ENCODE measurements around the gene LRRC14B. TPM values are rescaled to one million over a fixed set of nuclear protein-coding genes. Genes with fewer than 3 reads are reported as not detected.

Gene LRRC14B
- total and polyA plus RNA-seq, 7 experiments from 2014 or later = 0.51 TPM; not detected in 6

DNA sequence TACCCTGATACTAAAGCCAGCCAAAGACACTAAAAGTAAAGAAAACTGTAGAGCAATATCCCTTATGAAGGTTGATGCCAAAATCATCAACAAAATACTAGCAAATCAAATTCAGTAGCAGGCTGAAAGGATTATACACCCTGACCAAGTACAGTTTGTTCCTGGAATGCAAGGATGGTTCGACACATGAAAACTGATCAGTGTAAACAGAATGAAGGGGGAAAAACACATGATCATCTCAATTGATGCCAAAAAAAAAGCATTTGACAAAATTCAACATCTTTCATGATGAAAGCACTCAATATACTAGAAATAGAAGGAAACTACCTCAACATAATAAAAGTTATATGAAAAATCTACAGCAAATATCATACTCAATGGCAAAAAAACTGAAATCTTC, 43.5 kb upstream of the LRRC14B start:
- H3K27ac Mint-ChIP-seq = no peak overlapping the region
- no peak overlapping the region for H3K4me3 Mint-ChIP-seq
- Histone ChIP-seq H3K27ac (ENCODE audit: low read depth, low read length) (no peak overlapping the region), H3K27me3 (ENCODE audit: control insufficient read depth in 2 of 2, insufficient read depth in 2 of 2, low read length in 2 of 2) (no peaks in the 10 kb centered on the region), H3K4me3 (ENCODE audit: low read length) (no peak overlapping the region), H3K4me1 (ENCODE audit: control insufficient read depth in 2 of 2, insufficient read depth in 2 of 2, low read length in 2 of 2) (no peaks in the 10 kb centered on the region), H3K9me3 (ENCODE audit: control insufficient read depth in 2 of 3, low read length in 3 of 3) (peaks cover 0 to 24% (median 6%) of the 10 kb centered on the region in 3 experiments), H3K36me3 (ENCODE audit: control insufficient read depth in 2 of 3, insufficient read depth in 3 of 3, low read length in 3 of 3) (no peaks in the 10 kb centered on the region)
- peaks cover 8 to 26% (median 16%) of the 10 kb centered on the region in 5 donors for H3K27me3 Mint-ChIP-seq
- POLR2A ChIA-PET = no interaction called here
- H3K9me3 Mint-ChIP-seq = peaks cover 9 to 33% (median 18%) of the 10 kb centered on the region in 11 donors
- ATAC-seq = no peak
- no peaks in the 10 kb centered on the region for H3K4me1 Mint-ChIP-seq
- H3K36me3 Mint-ChIP-seq = peaks cover 0 to 13% (median 3%) of the 10 kb centered on the region in 5 donors
- CTCF ChIA-PET = no interaction called here
- intact Hi-C loops (cut with micrococcal nuclease) = no loop called here
- no peak for DNase-seq

DNA sequence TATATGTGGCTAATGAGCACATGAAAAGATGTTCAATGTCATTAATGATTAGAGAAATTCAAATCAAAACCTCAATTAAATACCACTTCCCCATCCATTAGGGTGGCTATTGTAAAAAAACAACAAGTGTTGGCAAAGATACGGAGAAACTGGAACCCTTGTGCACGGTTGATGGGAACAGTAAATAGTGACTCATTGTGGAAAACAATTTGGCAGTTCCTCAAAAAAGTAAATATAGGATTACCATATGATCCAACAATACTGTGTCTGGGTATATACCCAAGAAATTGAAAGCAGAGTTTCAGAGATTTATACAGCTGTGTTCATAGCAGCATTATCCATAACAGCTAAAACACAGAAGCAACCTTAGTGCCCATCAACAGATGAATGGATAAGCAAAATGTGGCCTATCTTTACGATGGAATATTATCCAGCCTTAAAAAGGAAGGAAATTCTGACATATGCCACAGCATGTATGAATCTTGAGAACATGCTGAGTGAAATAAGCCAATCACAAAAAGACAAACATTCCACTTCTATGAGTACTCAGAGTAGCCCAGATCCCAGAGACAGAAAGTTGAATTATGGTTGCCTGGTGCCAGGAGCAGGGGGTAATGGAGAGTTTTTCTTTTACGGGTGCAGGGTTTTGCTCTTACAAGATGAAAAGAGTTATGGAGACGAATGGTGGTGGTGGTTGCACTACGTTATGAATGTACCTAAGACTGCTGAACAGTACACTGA, 41.4 kb upstream of the LRRC14B start:
- no peaks in the 10 kb centered on the region for H3K36me3 ChIP-seq (ENCODE audit: control insufficient read depth in 2 of 3, insufficient read depth in 3 of 3, low read length in 3 of 3)
- H3K4me3 ChIP-seq (ENCODE audit: low read length) = no peak overlapping the region
- H3K36me3 Mint-ChIP-seq = peaks cover 0 to 13% (median 0%) of the 10 kb centered on the region in 5 donors
- H3K27ac ChIP-seq (ENCODE audit: low read depth, low read length) = no peak overlapping the region
- CTCF ChIA-PET = no interaction called here
- H3K9me3 Mint-ChIP-seq = peaks cover 9 to 33% (median 18%) of the 10 kb centered on the region in 11 donors
- no peak for ATAC-seq
- intact Hi-C loops (cut with micrococcal nuclease) = no loop called here
- no peaks in the 10 kb centered on the region for H3K4me1 ChIP-seq (ENCODE audit: control insufficient read depth in 2 of 2, insufficient read depth in 2 of 2, low read length in 2 of 2)
- H3K27ac Mint-ChIP-seq = no peak overlapping the region
- no peaks in the 10 kb centered on the region for H3K4me1 Mint-ChIP-seq
- H3K4me3 Mint-ChIP-seq = no peak overlapping the region
- peaks cover 0 to 24% (median 6%) of the 10 kb centered on the region in 3 experiments for H3K9me3 ChIP-seq (ENCODE audit: control insufficient read depth in 2 of 3, low read length in 3 of 3)
- H3K27me3 ChIP-seq (ENCODE audit: control insufficient read depth in 2 of 2, insufficient read depth in 2 of 2, low read length in 2 of 2) = no peaks in the 10 kb centered on the region
- peaks cover 8 to 22% (median 11%) of the 10 kb centered on the region in 5 donors for H3K27me3 Mint-ChIP-seq
- DNase-seq = no peak
- POLR2A ChIA-PET = no interaction called here

DNA sequence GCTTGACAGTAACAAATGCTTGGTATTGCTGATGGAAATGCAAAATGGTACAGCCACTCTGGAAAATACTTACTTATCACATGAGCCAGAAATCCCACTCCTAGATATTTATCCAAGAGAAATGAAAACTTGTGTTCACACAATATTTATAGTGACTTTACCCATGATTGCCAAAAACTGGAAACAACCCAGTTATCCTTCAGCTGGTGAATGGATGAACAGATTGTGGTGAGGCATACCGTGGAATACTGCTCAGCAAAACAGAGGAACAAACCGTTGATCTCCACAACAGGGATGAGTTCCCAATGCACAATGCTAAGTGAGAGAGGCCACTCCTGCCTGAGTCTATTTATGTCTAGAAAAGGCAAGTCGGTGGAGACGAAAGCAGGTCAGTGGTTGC, 40.5 kb upstream of the LRRC14B start:
- no peak for DNase-seq
- Histone ChIP-seq H3K27me3 (ENCODE audit: control insufficient read depth in 2 of 2, insufficient read depth in 2 of 2, low read length in 2 of 2) (no peaks in the 10 kb centered on the region), H3K27ac (ENCODE audit: low read depth, low read length) (no peak overlapping the region), H3K36me3 (ENCODE audit: control insufficient read depth in 2 of 3, insufficient read depth in 3 of 3, low read length in 3 of 3) (no peaks in the 10 kb centered on the region), H3K9me3 (ENCODE audit: control insufficient read depth in 2 of 3, low read length in 3 of 3) (peaks cover 0 to 24% (median 6%) of the 10 kb centered on the region in 3 experiments), H3K4me3 (ENCODE audit: low read length) (no peak overlapping the region), H3K4me1 (ENCODE audit: control insufficient read depth in 2 of 2, insufficient read depth in 2 of 2, low read length in 2 of 2) (no peaks in the 10 kb centered on the region)
- ChIA-PET CTCF (no interaction called here), POLR2A (no interaction called here)
- ATAC-seq = no peak
- Mint-ChIP-seq H3K27me3 (peaks cover 8 to 22% (median 11%) of the 10 kb centered on the region in 5 donors), H3K4me3 (no peak overlapping the region), H3K9me3 (peaks cover 9 to 33% (median 18%) of the 10 kb centered on the region in 11 donors), H3K4me1 (no peaks in the 10 kb centered on the region), H3K27ac (no peak overlapping the region), H3K36me3 (peaks cover 0 to 13% (median 0%) of the 10 kb centered on the region in 5 donors)
- intact Hi-C loops (cut with micrococcal nuclease) = no loop called here

DNA sequence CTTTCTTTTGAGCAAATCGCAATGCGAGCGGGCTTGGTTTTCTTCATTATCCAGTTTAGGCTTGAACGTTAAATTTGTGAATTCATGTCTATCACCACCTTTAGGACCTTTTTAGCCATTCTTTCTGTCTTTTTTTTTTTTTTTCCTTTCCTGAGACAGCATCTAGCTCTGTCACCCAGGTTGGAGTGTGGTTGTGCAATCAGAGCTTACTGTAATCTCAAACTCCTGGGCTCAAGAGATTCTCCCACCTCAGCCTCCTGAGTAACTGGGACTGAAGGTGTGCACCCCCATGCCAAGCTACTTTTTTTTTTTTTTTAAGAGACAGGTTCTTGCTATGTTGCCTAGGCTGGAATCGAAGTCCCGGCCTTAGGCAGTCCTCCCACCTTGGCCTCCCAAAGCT, 39.2 kb upstream of the LRRC14B start:
- ChIA-PET CTCF (no interaction called here), POLR2A (no interaction called here)
- Histone ChIP-seq H3K27me3 (ENCODE audit: control insufficient read depth in 2 of 2, insufficient read depth in 2 of 2, low read length in 2 of 2) (no peaks in the 10 kb centered on the region), H3K9me3 (ENCODE audit: control insufficient read depth in 2 of 3, low read length in 3 of 3) (peaks cover 0 to 14% (median 4%) of the 10 kb centered on the region in 3 experiments), H3K36me3 (ENCODE audit: control insufficient read depth in 2 of 3, insufficient read depth in 3 of 3, low read length in 3 of 3) (no peaks in the 10 kb centered on the region), H3K4me1 (ENCODE audit: control insufficient read depth in 2 of 2, insufficient read depth in 2 of 2, low read length in 2 of 2) (no peaks in the 10 kb centered on the region), H3K27ac (ENCODE audit: low read depth, low read length) (no peak overlapping the region), H3K4me3 (ENCODE audit: low read length) (no peak overlapping the region)
- DNase-seq (no peak), ATAC-seq (no peak)
- Mint-ChIP-seq H3K27me3 (peaks cover 6 to 18% (median 10%) of the 10 kb centered on the region in 5 donors), H3K27ac (no peak overlapping the region), H3K9me3 (peaks cover 8 to 24% (median 14%) of the 10 kb centered on the region in 11 donors), H3K4me3 (no peak overlapping the region), H3K36me3 (peaks cover 0 to 9% (median 0%) of the 10 kb centered on the region in 5 donors), H3K4me1 (no peaks in the 10 kb centered on the region)
- intact Hi-C loops (cut with micrococcal nuclease) = no loop called here

DNA sequence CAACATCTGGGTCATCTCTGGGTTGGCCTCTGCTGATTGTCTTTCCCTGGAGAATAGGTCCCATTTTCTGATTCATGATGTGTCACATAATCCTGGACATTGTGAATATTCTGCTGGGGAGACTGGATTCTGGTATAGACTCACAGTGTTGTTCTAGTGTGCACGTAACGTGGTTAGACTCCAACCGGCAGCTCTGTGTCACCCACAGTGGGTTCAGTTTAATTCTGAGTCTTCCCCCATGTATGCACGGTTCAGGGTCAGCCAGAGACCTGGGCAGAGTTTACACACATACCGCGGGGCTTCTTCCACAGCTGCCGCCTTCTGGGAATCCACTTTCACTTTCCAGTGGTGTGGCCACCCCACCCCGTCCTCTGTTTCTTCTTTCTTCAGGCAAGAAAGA, 38.0 kb upstream of the LRRC14B start:
- Histone ChIP-seq H3K4me3 (ENCODE audit: low read length) (no peak overlapping the region), H3K4me1 (ENCODE audit: control insufficient read depth in 2 of 2, insufficient read depth in 2 of 2, low read length in 2 of 2) (no peaks in the 10 kb centered on the region), H3K36me3 (ENCODE audit: control insufficient read depth in 2 of 3, insufficient read depth in 3 of 3, low read length in 3 of 3) (no peaks in the 10 kb centered on the region), H3K27me3 (ENCODE audit: control insufficient read depth in 2 of 2, insufficient read depth in 2 of 2, low read length in 2 of 2) (no peaks in the 10 kb centered on the region), H3K9me3 (ENCODE audit: control insufficient read depth in 2 of 3, low read length in 3 of 3) (peaks cover 0 to 4% (median 0%) of the 10 kb centered on the region in 3 experiments), H3K27ac (ENCODE audit: low read depth, low read length) (no peak overlapping the region)
- Mint-ChIP-seq H3K36me3 (no peaks in the 10 kb centered on the region), H3K27ac (no peak overlapping the region), H3K4me3 (no peak overlapping the region), H3K4me1 (no peaks in the 10 kb centered on the region), H3K9me3 (peaks cover 0 to 12% (median 5%) of the 10 kb centered on the region in 11 donors), H3K27me3 (peaks cover 0 to 8% (median 6%) of the 10 kb centered on the region in 5 donors)
- POLR2A ChIA-PET = no interaction called here
- DNase-seq = no peak
- ATAC-seq = no peak
- CTCF ChIA-PET = no interaction called here
- intact Hi-C loops (cut with micrococcal nuclease) = no loop called here

DNA sequence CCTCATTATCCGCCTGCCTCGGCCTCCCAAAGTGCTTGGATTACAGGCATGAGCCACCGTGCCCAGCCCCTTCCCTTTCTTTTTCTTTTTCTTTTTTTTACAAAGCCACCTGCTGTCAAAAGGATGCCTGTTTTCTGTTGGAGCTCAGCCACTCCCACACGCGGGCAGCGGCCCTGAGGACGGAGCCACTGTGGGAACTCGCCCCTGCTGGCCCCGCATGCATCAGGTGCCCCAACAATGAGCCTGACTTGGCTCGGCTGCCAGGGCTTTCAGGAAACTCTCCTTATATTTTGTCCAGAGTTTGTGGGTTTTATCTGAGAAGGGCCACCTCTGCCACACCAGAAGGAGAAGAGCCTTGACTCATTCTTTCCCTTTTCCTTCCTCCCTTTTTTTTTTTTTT, 37.1 kb upstream of the LRRC14B start:
- H3K9me3 ChIP-seq (ENCODE audit: control insufficient read depth in 2 of 3, low read length in 3 of 3) = no peaks in the 10 kb centered on the region
- CTCF ChIA-PET = no interaction called here
- POLR2A ChIA-PET = no interaction called here
- H3K4me3 Mint-ChIP-seq = no peak overlapping the region
- peaks cover 0 to 5% (median 0%) of the 10 kb centered on the region in 11 donors for H3K9me3 Mint-ChIP-seq
- H3K36me3 ChIP-seq (ENCODE audit: control insufficient read depth in 2 of 3, insufficient read depth in 3 of 3, low read length in 3 of 3) = no peaks in the 10 kb centered on the region
- peaks cover 2 to 16% (median 6%) of the 10 kb centered on the region in 5 donors for H3K27me3 Mint-ChIP-seq
- no peaks in the 10 kb centered on the region for H3K4me1 ChIP-seq (ENCODE audit: control insufficient read depth in 2 of 2, insufficient read depth in 2 of 2, low read length in 2 of 2)
- H3K36me3 Mint-ChIP-seq = no peaks in the 10 kb centered on the region
- no peak overlapping the region for H3K27ac ChIP-seq (ENCODE audit: low read depth, low read length)
- no peak overlapping the region for H3K4me3 ChIP-seq (ENCODE audit: low read length)
- no peak for DNase-seq
- intact Hi-C loops (cut with micrococcal nuclease) = no loop called here
- no peak for ATAC-seq
- H3K27ac Mint-ChIP-seq = no peak overlapping the region
- no peaks in the 10 kb centered on the region for H3K4me1 Mint-ChIP-seq
- no peaks in the 10 kb centered on the region for H3K27me3 ChIP-seq (ENCODE audit: control insufficient read depth in 2 of 2, insufficient read depth in 2 of 2, low read length in 2 of 2)

DNA sequence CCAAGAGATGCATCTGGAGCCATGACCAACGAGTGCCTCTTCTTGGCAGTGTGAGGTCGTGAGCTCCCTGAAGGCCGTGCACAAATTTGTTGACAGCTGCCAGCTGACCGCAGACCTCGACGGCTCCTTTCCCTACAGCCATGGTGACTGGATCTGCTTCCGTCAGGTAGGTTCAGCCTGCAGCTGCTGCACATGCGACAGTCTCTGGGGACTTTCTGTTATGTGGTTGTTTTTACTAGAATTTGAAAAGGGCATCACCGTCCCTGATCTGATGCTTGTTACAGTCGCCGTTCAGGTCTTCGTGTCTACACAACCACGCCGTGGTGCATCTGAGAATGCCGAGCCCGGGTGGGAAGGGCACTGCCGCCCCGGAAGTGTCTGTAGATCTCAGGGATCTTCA, 36.5 kb upstream of the LRRC14B start:
- peaks cover 8 to 22% (median 9%) of the 10 kb centered on the region in 5 donors for H3K27me3 Mint-ChIP-seq
- Histone ChIP-seq H3K27me3 (ENCODE audit: control insufficient read depth in 2 of 2, insufficient read depth in 2 of 2, low read length in 2 of 2) (no peaks in the 10 kb centered on the region), H3K4me3 (ENCODE audit: low read length) (no peak overlapping the region), H3K36me3 (ENCODE audit: control insufficient read depth in 2 of 3, insufficient read depth in 3 of 3, low read length in 3 of 3) (no peaks in the 10 kb centered on the region), H3K4me1 (ENCODE audit: control insufficient read depth in 2 of 2, insufficient read depth in 2 of 2, low read length in 2 of 2) (no peaks in the 10 kb centered on the region), H3K9me3 (ENCODE audit: control insufficient read depth in 2 of 3, low read length in 3 of 3) (no peaks in the 10 kb centered on the region), H3K27ac (ENCODE audit: low read depth, low read length) (no peak overlapping the region)
- CTCF ChIA-PET = interaction anchor here (0.6 kb wide), 1 partner anchor 899 kb away, joined by 3 read pairs; no protein-coding TSS in a partner anchor
- H3K4me3 Mint-ChIP-seq = no peak overlapping the region
- no peak for ATAC-seq
- intact Hi-C loops (cut with micrococcal nuclease) = no loop called here
- H3K9me3 Mint-ChIP-seq = peaks cover 0 to 1% (median 0%) of the 10 kb centered on the region in 11 donors
- DNase-seq = no peak
- H3K27ac Mint-ChIP-seq = no peak overlapping the region
- no peaks in the 10 kb centered on the region for H3K36me3 Mint-ChIP-seq
- POLR2A ChIA-PET = no interaction called here
- H3K4me1 Mint-ChIP-seq = no peaks in the 10 kb centered on the region

Data from naive thymus-derived CD4-positive, alpha-beta T cell (primary cell).